Measurements from ENCODE around the gene TMEM123.
"Not testable (repeated sequence)": the region's sequence is repeated elsewhere in the genome, so short reads cannot be mapped to it uniquely, and the experiment has no call there.

The TMEM123 gene

GRCh38 chr11:102390667-102391465 lies 61.7 kb downstream of the TMEM123 start:
- DNase-seq, result peak; percentile 57

- DNase-seq, result no peak
Observed at GRCh38 chr11:102389253-102389652, 63.3 kb downstream of the TMEM123 start.

- DNase-seq, result no peak
Observed at GRCh38 chr11:102387043-102387781, 65.4 kb downstream of the TMEM123 start.

GRCh38 chr11:102386136-102386734 lies 66.3 kb downstream of the TMEM123 start:
- no peak for DNase-seq

- DNase-seq, result no peak
Observed at GRCh38 chr11:102385085-102386007, 67.2 kb downstream of the TMEM123 start.

GRCh38 chr11:102384419-102385079 lies 68.0 kb downstream of the TMEM123 start:
- DNase-seq, result no peak

- no peak for DNase-seq
Observed at GRCh38 chr11:102383839-102384238, 68.7 kb downstream of the TMEM123 start.

- DNase-seq, result no peak
Observed at GRCh38 chr11:102382384-102382783, 70.2 kb downstream of the TMEM123 start.

GRCh38 chr11:102378818-102379217 lies 73.7 kb downstream of the TMEM123 start:
- DNase-seq, result no peak

GRCh38 chr11:102377891-102378290 lies 74.7 kb downstream of the TMEM123 start:
- DNase-seq, result no peak

GRCh38 chr11:102375720-102376399 lies 76.7 kb downstream of the TMEM123 start:
- no peak for DNase-seq

- DNase-seq, result not testable (repeated sequence)
Observed at GRCh38 chr11:102374633-102375424, 77.7 kb downstream of the TMEM123 start.

GRCh38 chr11:102368472-102368871 lies 84.1 kb downstream of the TMEM123 start:
- no peak for DNase-seq

GRCh38 chr11:102367364-102367763 lies 85.2 kb downstream of the TMEM123 start:
- peak; percentile 16 for DNase-seq

GRCh38 chr11:102364991-102365390 lies 87.6 kb downstream of the TMEM123 start:
- no peak for DNase-seq

- peak; percentile 80 for DNase-seq
Observed at GRCh38 chr11:102361086-102362031, 91.2 kb downstream of the TMEM123 start.

GRCh38 chr11:102360681-102361080 lies 91.9 kb downstream of the TMEM123 start:
- DNase-seq, result peak; percentile 67

- no peak for DNase-seq
Observed at GRCh38 chr11:102359372-102359771, 93.2 kb downstream of the TMEM123 start.

GRCh38 chr11:102357116-102357515 lies 95.4 kb downstream of the TMEM123 start:
- no peak for DNase-seq

Measured in CD4-positive, alpha-beta T cell treated with Interleukin-6 for 4 hours (primary cell).